IMR-90 (cell line): ENCODE results near the gene CC2D2A.

Experiments
- MAFK ChIP-seq: IDR thresholded peaks from 2 replicates; pipeline ENCODE4 v1.6.1; 2012; ENCODE audit warnings: low read depth, low read length, improper control_type of control experiment
- TF ChIP-seq, protein P1 (sequence below): conservative IDR thresholded peaks from 2 replicates; pipeline ENCODE4 v1.5.1; 2012; ENCODE audit warnings: mild to moderate bottlenecking, low read depth, low read length, improper control_type of control experiment

DNA sequence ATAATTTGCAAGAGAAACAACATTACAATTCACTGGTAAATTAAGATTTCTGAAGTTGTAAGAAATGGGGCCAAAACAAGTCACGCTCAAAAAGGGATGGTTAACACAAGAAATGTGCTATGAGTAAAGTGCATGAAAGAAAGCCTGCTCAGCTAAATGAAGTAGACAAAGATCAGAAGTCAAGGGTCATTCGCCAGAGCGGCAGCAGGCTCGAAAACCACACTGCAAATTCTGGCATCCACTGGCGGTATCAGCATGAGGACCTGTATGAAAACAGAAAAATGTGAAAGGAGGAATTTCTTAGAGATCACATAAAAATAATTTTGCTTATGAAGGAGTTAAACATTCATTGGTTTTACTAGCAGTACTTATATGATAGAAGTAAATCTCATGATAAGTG lies 135.9 kb downstream of the CC2D2A start:
- TF ChIP-seq, protein P1, sequence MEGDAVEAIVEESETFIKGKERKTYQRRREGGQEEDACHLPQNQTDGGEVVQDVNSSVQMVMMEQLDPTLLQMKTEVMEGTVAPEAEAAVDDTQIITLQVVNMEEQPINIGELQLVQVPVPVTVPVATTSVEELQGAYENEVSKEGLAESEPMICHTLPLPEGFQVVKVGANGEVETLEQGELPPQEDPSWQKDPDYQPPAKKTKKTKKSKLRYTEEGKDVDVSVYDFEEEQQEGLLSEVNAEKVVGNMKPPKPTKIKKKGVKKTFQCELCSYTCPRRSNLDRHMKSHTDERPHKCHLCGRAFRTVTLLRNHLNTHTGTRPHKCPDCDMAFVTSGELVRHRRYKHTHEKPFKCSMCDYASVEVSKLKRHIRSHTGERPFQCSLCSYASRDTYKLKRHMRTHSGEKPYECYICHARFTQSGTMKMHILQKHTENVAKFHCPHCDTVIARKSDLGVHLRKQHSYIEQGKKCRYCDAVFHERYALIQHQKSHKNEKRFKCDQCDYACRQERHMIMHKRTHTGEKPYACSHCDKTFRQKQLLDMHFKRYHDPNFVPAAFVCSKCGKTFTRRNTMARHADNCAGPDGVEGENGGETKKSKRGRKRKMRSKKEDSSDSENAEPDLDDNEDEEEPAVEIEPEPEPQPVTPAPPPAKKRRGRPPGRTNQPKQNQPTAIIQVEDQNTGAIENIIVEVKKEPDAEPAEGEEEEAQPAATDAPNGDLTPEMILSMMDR: no peak
- TF ChIP-seq MAFK: no peak
